NCI-H146 treated with DMSO at 0.1 percent for 48 hours (cell line): ENCODE measurements around the gene PHACTR2.

Experiments
- DNase-seq: peaks from one replicate; lab custom pipeline; 2025; ENCODE audit not compliant: unreplicated experiment; lab: John Stamatoyannopoulos, UW

The PHACTR2 gene

GRCh38 chr6:143803769-143804568 is 126.2 kb downstream of the PHACTR2 start:
- DNase-seq: no peak

DNA sequence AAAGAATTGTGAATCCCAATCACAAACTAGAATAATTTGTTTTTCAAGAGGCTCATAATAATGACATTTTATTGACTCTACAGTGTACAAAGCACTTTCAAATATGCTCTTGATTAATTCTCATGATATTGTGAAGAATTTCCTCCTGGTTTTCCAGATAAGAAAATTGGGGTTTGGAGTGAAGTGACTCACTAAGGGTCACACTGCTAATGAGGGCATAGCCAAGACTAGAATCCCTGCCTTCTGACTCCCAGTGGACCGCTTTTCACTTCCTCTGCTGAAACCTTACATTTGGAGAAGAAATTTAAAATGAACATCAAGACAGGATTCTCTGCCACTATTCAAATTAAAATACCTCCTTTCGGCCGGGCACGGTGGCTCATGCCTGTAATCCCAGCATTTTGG is 127.1 kb downstream of the PHACTR2 start:
- no peak for DNase-seq

GRCh38 chr6:143806282-143807102 is 128.7 kb downstream of the PHACTR2 start:
- no peak for DNase-seq

- no peak for DNase-seq
Observed at GRCh38 chr6:143807103-143807772, 129.5 kb downstream of the PHACTR2 start.

DNA sequence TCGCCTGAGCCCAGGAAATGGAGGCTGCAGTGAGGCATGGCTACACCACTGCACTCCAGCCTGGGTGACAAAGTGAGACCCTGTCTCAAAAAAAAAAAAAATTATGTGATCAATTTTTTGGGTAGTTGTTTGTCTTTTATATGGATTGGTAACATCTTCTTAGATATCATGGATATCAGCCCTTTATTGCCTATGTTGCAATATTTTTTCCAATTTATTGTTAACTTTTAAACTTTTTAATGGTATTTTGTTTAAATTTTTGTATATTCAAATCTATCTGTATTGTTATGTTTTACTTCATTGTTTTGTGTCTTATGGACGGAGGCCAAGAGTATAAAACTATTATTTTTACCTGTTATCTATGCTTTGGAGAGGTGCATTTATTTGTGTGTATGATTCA is 133.0 kb downstream of the PHACTR2 start:
- no peak for DNase-seq

- DNase-seq: no peak
Observed at GRCh38 chr6:143811501-143812157, 133.9 kb downstream of the PHACTR2 start.

- DNase-seq: no peak
Observed at GRCh38 chr6:143817621-143818020, 139.9 kb downstream of the PHACTR2 start.

- DNase-seq: no peak
Observed at GRCh38 chr6:143821359-143821758, 143.6 kb downstream of the PHACTR2 start.

- DNase-seq: no peak
Observed at GRCh38 chr6:143822584-143823024, 144.8 kb downstream of the PHACTR2 start.

GRCh38 chr6:143823548-143823947 is 145.8 kb downstream of the PHACTR2 start:
- DNase-seq: no peak

- DNase-seq: no peak
Observed at GRCh38 chr6:143828572-143828971, 150.8 kb downstream of the PHACTR2 start.

DNA sequence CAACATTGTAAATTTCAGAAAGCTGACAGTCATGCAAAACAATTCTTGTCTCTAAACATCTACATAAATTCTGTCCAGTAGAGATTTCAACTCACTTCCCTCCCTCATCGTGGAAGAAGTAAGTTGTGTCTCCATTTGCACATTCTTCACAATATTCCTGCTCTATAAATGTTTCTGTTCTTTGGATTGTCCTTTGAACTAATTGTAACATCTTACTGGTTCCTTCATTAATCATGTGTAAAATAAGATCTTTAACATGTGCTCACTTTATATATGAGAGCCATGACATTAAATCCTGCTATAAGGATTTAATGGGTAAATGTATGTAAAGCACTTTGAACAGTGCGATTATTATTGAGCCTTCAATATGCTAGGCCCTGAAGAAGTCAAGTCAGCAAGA is 158.4 kb downstream of the PHACTR2 start:
- no peak for DNase-seq

DNA sequence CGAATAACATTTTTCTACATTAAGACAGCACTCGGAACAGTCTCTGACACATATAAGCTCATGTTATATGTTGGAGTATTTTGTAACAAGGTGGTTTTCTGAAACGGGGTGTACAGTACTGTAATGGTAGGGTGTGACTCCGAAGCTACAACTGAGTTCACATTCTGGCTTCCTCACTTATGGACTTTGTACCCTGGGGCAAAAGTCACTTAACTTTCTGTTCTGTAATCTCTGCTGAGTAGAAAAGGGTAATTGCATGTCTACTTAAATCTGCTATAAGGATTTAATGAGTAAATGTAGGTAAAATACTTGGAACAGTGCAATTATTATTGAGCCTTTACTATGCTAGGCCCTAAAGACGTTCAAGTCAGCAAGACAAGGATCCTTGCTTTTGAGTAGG is 160.6 kb downstream of the PHACTR2 start:
- DNase-seq: no peak

DNA sequence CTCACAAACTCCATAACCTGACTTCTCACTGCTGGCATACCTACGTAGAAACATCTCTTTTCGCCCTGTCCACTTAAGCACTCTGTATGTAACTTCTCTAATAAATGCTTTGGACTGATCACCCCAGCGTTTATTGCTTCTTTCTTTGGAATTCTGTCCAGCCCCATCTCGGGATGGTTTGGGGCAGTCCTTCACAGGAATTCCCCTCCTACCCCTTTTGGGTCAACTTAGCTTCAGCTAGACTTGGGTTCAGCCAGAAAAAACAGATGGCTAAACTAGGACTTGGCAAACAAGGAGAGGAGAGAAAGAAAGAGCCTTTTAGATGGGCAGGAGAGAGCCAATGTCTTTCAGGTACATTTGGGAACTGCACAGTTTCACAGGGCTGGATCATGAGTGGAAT is 161.4 kb downstream of the PHACTR2 start:
- DNase-seq: no peak

DNA sequence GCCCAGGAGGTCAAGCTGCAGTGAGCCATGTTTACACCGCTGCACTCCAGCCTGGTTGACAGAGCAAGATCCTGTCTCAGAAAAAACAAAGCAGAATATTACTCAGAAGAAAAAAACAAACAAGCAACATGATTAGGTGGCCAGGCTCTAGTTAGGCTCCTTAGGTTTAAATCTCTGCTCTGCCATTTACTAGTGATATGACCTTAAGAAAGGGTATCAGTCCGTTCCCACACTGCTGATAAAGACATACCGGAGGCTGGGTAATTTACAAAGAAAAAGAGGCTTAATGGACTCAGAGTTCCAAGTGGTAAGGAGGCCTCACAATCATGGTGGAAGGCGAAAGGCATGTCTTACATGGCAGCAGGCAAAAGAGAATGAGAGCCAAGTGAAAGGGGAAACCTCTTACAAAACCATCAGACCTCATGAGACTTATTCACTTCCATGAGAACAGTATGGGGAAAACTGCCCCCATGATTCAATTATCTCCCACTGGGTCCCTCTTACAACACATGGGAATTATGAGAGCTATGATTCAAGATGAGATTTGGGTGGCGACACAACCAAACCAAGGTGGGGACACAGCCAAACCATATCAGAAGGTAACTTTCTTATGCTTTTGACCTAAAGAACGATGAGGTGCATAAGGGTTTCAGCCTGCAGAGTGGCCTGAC is 163.0 kb downstream of the PHACTR2 start:
- DNase-seq: no peak

DNA sequence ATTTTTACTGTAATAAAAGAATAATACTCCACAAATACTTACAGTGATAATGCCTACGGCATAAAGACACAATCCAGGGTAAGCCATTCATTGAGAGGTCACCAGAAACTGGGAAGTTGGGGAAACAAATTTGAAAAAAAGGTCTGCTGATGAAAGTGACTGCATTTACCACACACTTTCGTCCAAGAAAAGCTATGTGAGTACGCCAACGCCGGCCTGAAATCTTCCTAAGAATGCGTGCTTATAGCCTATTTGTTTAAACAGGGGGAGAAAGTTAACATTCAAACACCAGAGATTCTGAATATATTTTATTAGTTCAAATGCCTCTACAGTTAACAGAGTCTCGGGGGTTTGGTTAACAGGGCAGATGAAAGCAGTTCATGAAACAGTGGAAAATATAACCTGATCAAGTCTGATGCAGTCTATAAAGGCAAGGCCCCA is 164.7 kb downstream of the PHACTR2 start:
- no peak for DNase-seq

DNA sequence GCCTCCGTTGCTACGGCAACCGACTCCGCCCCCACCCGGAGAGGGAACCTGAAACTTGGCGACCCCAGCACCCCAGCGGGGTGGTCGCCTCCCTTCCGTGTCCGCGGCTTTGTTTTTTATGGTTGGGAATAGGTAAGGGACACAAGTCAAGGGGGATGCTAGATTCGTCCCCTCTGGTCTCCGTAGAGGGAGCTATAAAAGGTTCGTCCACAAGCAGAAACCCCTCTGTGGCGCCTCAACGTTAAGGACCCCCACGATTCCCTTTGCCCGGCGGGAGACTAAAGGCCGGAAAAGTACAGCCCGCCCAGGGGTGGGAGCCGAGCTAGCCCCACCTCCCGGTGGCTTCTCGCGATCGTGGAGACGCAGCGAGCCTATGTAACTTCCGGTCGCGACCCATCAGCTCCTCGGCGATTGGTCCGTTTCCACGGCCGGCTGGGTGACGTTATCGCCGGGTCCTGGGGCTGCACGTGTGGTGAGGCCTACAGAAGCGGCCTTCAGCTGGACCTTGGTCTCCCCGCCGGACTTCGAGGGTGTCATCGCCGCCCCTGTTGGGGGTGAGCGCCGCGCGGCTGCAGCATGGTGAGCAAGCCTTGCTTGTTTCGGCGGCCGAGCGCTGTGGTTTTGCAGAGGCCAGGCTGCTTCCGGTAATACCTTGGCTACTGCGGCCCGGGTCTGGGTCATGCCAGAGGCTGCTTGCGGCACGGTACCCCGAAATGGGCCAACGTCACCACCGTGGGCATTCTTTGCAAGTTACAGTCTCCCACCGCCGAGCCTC is 165.3 kb downstream of the PHACTR2 start, which contains the start of gene LTV1:
Gene LTV1, plus strand, starts transcription at position 437 of the 775 bp plus-strand sequence. Its CDS starts 140 bp downstream, at position 577.
- peak; percentile 98 for DNase-seq

GRCh38 chr6:143843677-143843999 is 165.9 kb downstream of the PHACTR2 start:
- DNase-seq: no peak

DNA sequence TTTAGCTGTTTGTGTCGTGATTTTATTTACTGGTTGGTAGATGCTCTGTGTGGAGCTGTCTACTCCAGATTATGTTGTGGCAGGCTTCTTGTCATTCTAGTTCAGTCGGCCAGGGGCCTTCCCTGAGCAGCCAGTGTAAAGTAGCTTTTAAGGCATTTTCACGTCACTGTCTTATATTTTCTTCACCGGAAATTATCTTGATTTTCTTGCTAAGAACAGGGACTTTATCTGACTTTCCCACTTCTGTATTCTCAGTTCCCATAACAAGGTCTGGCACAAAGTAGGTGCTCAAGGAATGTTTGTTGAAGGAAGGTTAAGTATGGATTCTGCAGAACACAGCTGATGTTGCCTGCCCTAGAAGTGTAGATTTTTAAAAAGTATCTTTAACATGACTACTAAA is 166.2 kb downstream of the PHACTR2 start:
- no peak for DNase-seq

DNA sequence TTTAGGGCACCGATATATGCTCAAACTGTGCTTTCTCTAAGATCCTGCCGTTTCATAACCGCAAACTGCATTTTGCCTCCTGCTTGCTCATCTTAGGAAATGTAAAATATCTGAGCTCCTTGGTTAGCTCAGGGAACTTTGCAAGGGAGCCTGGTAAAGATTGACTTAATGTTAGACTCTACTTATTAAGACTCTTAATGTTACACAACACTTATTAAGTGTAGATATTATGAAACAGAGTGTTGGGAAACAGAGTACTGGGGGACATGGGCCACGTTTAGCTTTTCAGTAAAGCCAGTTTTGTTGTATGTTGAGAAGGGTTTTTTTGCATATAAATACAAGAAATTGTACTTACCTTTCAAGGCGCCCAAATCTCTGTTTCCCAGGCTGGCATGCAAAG is 167.3 kb downstream of the PHACTR2 start:
- DNase-seq: no peak
